Keratinocyte (primary cell): ENCODE results near the gene FBXO38.

ENCODE experiments used
- EZH2 ChIP-seq: IDR thresholded peaks from one replicate; pipeline ENCODE4 v1.6.1; 2012; ENCODE audit warnings: inconsistent platforms, mild to moderate bottlenecking, low read length, moderate library complexity
- TF ChIP-seq, protein P1 (sequence below), 3 experiments: IDR thresholded peaks in 1 of 3; conservative IDR thresholded peaks in 1 of 3; optimal IDR thresholded peaks in 1 of 3; 2 replicates in 2 of 3; 3 replicates in 1 of 3; pipeline versions ENCODE3 to v1.5.1; 2011; ENCODE audit warnings: low read length in 3 of 3, mild to moderate bottlenecking in 3 of 3, moderate library complexity in 2 of 3, control low read depth in 1 of 3, inconsistent platforms in 1 of 3; ENCODE audit not compliant: insufficient read depth in 2 of 3; ENCODE audit errors: extremely low read depth in 1 of 3

DNA sequence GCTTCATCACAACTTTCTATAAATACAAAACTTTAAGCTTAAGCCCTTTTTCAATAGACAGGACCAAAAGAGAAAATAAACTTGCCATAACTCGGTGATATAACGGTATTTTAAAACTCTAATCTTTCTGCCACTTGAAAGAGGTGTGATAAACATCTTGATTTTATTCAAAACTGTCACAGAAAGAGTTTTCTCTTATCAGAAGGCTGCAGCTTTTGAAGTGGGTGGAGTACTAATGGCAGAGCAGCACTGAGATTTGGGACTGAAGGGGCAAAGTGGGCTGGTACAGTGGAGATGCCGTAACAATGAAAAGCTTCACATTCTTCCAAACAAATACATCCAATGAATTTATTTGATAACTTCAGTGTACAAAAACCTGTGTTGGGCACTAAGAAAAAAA lies 92.5 kb downstream of the FBXO38 start:
- TF ChIP-seq EZH2 = no peak
- TF ChIP-seq, protein P1, sequence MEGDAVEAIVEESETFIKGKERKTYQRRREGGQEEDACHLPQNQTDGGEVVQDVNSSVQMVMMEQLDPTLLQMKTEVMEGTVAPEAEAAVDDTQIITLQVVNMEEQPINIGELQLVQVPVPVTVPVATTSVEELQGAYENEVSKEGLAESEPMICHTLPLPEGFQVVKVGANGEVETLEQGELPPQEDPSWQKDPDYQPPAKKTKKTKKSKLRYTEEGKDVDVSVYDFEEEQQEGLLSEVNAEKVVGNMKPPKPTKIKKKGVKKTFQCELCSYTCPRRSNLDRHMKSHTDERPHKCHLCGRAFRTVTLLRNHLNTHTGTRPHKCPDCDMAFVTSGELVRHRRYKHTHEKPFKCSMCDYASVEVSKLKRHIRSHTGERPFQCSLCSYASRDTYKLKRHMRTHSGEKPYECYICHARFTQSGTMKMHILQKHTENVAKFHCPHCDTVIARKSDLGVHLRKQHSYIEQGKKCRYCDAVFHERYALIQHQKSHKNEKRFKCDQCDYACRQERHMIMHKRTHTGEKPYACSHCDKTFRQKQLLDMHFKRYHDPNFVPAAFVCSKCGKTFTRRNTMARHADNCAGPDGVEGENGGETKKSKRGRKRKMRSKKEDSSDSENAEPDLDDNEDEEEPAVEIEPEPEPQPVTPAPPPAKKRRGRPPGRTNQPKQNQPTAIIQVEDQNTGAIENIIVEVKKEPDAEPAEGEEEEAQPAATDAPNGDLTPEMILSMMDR (optimal IDR thresholded peaks at IDR 0.05 in 1 of 3, IDR thresholded peaks at IDR 0.05 in 1 of 3, conservative IDR thresholded peaks at IDR 0.05 in 1 of 3; ENCODE audit: extremely low read depth in 1 of 3, insufficient read depth in 2 of 3, low read length in 3 of 3) = no peak
